IMR-90 (cell line): Measurements from ENCODE around the gene TMEM181. TPM values are rescaled to one million over a fixed set of nuclear protein-coding genes. Genes with fewer than 3 reads are reported as not detected.
A peak's percentile ranks its signal among the peaks of the same experiment; 100 is the strongest.

Source experiments
- ATAC-seq: fragments of 200-7000 bp; cut with Tn5 transposase; 2 replicates; pipeline ENCODE4 v1.9.1; 2020; ENCODE audit warnings: low read depth, mild to moderate bottlenecking, moderate library complexity
- BruUV-seq: library from RNA; stranded (reverse); fragments of 400-500 nt; replicated peaks from 2 replicates; lab custom pipeline; 2021; lab: Mats Ljungman, UMichigan
- CTCF ChIA-PET: fragments of 300-600 bp; formaldehyde crosslinking; extraction: SDS; loops from one replicate; lab custom pipeline; 2021; ENCODE audit warnings: antibody characterized with exemption; lab: Yijun Ruan, JAX
- POLR2A ChIA-PET: fragments of 300-600 bp; sonication (Branson Sonifier 250); formaldehyde crosslinking; loops from one replicate; lab custom pipeline; 2022; ENCODE audit warnings: antibody characterized with exemption; ENCODE audit not compliant: unreplicated experiment; lab: Charles Lee
- DNase-seq: peaks from one replicate; pipeline ENCODE4 v3.0.0; 2013
- H2AFZ ChIP-seq: replicated peaks from 2 replicates; pipeline ENCODE3; 2013; ENCODE audit warnings: low read length, mild to moderate bottlenecking; ENCODE audit not compliant: poor library complexity
- H2AK5ac ChIP-seq: 2 replicates; pipeline ENCODE4 v1.6.1; 2013; ENCODE audit warnings: low read depth, low read length, inconsistent platforms
- H2AK9ac ChIP-seq: replicated peaks from 2 replicates; pipeline ENCODE3; 2013; ENCODE audit warnings: mild to moderate bottlenecking, low read depth, low read length, moderate library complexity; ENCODE audit not compliant: poor library complexity
- H2BK120ac ChIP-seq: 2 replicates; pipeline ENCODE4 v1.6.1; 2013; ENCODE audit warnings: low read depth, low read length, inconsistent platforms
- H2BK15ac ChIP-seq: 3 replicates; pipeline ENCODE4 v1.6.1; 2013; ENCODE audit warnings: low read depth, low read length, inconsistent platforms
- H2BK20ac ChIP-seq: 2 replicates; pipeline ENCODE4 v1.6.1; 2013; ENCODE audit warnings: low read depth, mild to moderate bottlenecking, inconsistent platforms, low read length, moderate library complexity
- H2BK5ac ChIP-seq: 2 replicates; pipeline ENCODE4 v1.6.1; 2013; ENCODE audit warnings: mild to moderate bottlenecking, low read depth, low read length, inconsistent platforms; ENCODE audit not compliant: poor library complexity, severe bottlenecking
- H3K14ac ChIP-seq: replicated peaks from 2 replicates; pipeline ENCODE4 v1.6.1; 2013; ENCODE audit warnings: low read depth, low read length, inconsistent platforms
- H3K18ac ChIP-seq: 2 replicates; pipeline ENCODE4 v1.6.1; 2013; ENCODE audit warnings: low read depth, low read length, control low read depth
- H3K23ac ChIP-seq: 2 replicates; pipeline ENCODE4 v1.6.1; 2013; ENCODE audit warnings: low read depth, low read length, inconsistent platforms
- H3K27ac ChIP-seq: 2 replicates; pipeline ENCODE4 v1.5.1; 2013; ENCODE audit warnings: mild to moderate bottlenecking, control low read depth, low read length; ENCODE audit not compliant: insufficient read depth
- H3K27me3 ChIP-seq: 2 replicates; pipeline ENCODE4 v1.6.1; 2013; ENCODE audit warnings: low read length; ENCODE audit not compliant: control insufficient read depth, insufficient read depth
- H3K36me3 ChIP-seq: 2 replicates; pipeline ENCODE4 v1.6.1; 2013; ENCODE audit warnings: low read length, mixed read lengths; ENCODE audit not compliant: control insufficient read depth, insufficient read depth
- H3K4ac ChIP-seq: 2 replicates; pipeline ENCODE4 v1.6.1; 2013; ENCODE audit warnings: low read depth, low read length, inconsistent platforms
- H3K4me1 ChIP-seq: 2 replicates; pipeline ENCODE4 v1.6.1; 2013; ENCODE audit warnings: low read length, mixed read lengths; ENCODE audit not compliant: control insufficient read depth, insufficient read depth
- H3K4me2 ChIP-seq: 2 replicates; pipeline ENCODE4 v1.6.1; 2013; ENCODE audit warnings: low read depth, mild to moderate bottlenecking, control low read depth, low read length, moderate library complexity
- H3K4me3 ChIP-seq: 2 replicates; pipeline ENCODE4 v1.5.1; 2013; ENCODE audit warnings: low read depth, mild to moderate bottlenecking, control low read depth, low read length, moderate library complexity; ENCODE audit not compliant: insufficient read depth
- H3K56ac ChIP-seq: 2 replicates; pipeline ENCODE4 v1.6.1; 2013; ENCODE audit warnings: low read length, inconsistent platforms; ENCODE audit not compliant: insufficient read depth; ENCODE audit errors: extremely low read depth
- H3K79me1 ChIP-seq, 2 experiments: 2 replicates each; pipeline ENCODE4 v1.6.1; 2013; ENCODE audit warnings: low read length in 2 of 2, inconsistent platforms in 1 of 2, low read depth in 1 of 2
- H3K9ac ChIP-seq: 2 replicates; pipeline ENCODE4 v1.6.1; 2013; ENCODE audit warnings: low read depth, low read length, control low read depth
- H3K9me1 ChIP-seq: 2 replicates; pipeline ENCODE4 v1.6.1; 2013; ENCODE audit warnings: low read length, inconsistent platforms; ENCODE audit not compliant: insufficient read depth
- H3K9me3 ChIP-seq: 2 replicates; pipeline ENCODE4 v1.6.1; 2013; ENCODE audit warnings: low read length; ENCODE audit not compliant: control insufficient read depth, insufficient read depth
- H4K20me1 ChIP-seq: 2 replicates; pipeline ENCODE4 v1.6.1; 2013; ENCODE audit warnings: low read length, inconsistent platforms; ENCODE audit not compliant: insufficient read depth
- H4K5ac ChIP-seq: 2 replicates; pipeline ENCODE4 v1.6.1; 2013; ENCODE audit warnings: mild to moderate bottlenecking, low read depth, low read length, control low read depth
- H4K8ac ChIP-seq, 2 experiments: 2 replicates each; pipeline ENCODE4 v1.6.1; 2013; ENCODE audit warnings: low read depth in 2 of 2, low read length in 2 of 2, control low read depth in 1 of 2, inconsistent platforms in 1 of 2
- H4K91ac ChIP-seq: 2 replicates; pipeline ENCODE4 v1.6.1; 2013; ENCODE audit warnings: low read depth, low read length, inconsistent platforms; ENCODE audit not compliant: insufficient read depth
- ELK1 ChIP-seq: fragments of 150-350 bp; IDR thresholded peaks from 2 replicates; pipeline ENCODE4 v1.6.1; 2016; ENCODE audit warnings: low read depth, mild to moderate bottlenecking, low read length, moderate library complexity, borderline replicate concordance
- FOS ChIP-seq: fragments of 150-350 bp; IDR thresholded peaks from 2 replicates; pipeline ENCODE4 v1.6.1; 2016; ENCODE audit warnings: low read depth, low read length
- MXI1 ChIP-seq: IDR thresholded peaks from 2 replicates; pipeline ENCODE4 v1.6.1; 2012; ENCODE audit warnings: low read depth, mild to moderate bottlenecking, low read length, moderate library complexity, borderline replicate concordance
- NFE2L2 ChIP-seq: fragments of 150-350 bp; IDR thresholded peaks from 2 replicates; pipeline ENCODE4 v1.6.1; 2016; ENCODE audit warnings: low read depth, mild to moderate bottlenecking, low read length
- POLR2A ChIP-seq: IDR thresholded peaks from 2 replicates; pipeline ENCODE4 v1.6.1; 2012; ENCODE audit warnings: mild to moderate bottlenecking, low read depth, low read length
- RAD21 ChIP-seq: IDR thresholded peaks from 2 replicates; pipeline ENCODE4 v1.6.1; 2012; ENCODE audit warnings: low read length, improper control_type of control experiment
- RFX5 ChIP-seq: IDR thresholded peaks from 2 replicates; pipeline ENCODE4 v1.8.0; 2012; ENCODE audit warnings: low read depth, mild to moderate bottlenecking, low read length, moderate library complexity
- WGBS, 2 experiments: methylation state at CpG; one replicate each; pipeline versions ENCODE4 v1.1.5 to v1.1.7; 2013; ENCODE audit warnings: missing lambda C conversion rate in 2 of 2; ENCODE audit not compliant: insufficient read length in 1 of 2; ENCODE audit errors: extremely low coverage in 2 of 2; 5-methylcytosine and 5-hydroxymethylcytosine counted together
- dilution Hi-C: fragments of 300-500 bp; cut with HindIII; formaldehyde crosslinking; loops from one replicate; pipeline ENCODE4 v1.14.3; 2018; ENCODE audit warnings: low sequenced_read_pairs; ENCODE audit not compliant: unreplicated experiment
- in situ Hi-C: fragments of 300-500 bp; cut with MboI; formaldehyde crosslinking; loops from 3 replicates; pipeline ENCODE4 v1.14.3; 2019; ENCODE audit warnings: low sequenced_read_pairs, inconsistent platforms, mixed read lengths
- intact Hi-C: fragments of 100-400 bp; cut with micrococcal nuclease; formaldehyde crosslinking; loops from 2 replicates; pipeline ENCODE4 v1.10.0; 2022
- polyA plus RNA-seq, 3 experiments: library from polyadenylated mRNA; depleted of rRNA; stranded (reverse); fragments of >200 nt; gene quantifications; 2 replicates each; pipeline ENCODE4 v1.2.3, GENCODE V29; 2012; ENCODE audit warnings: low replicate concordance in 1 of 3
- total RNA-seq: library from RNA; depleted of rRNA; stranded (reverse); fragments of >200 nt; gene quantifications from 2 replicates; pipeline ENCODE4 v1.2.3, GENCODE V29; 2012

Gene TMEM181
- total and polyA plus RNA-seq, 2 of the 4 experiments (the other 2 are of a cell fraction): 22.8 to 27.8 TPM

GRCh38 chr6:158607411-158608170 lies 47.7 kb downstream of the TMEM181 start:
- POLR2A ChIA-PET: no interaction called here

More at GRCh38 chr6:158607411-158608170, 47.7 kb downstream of the TMEM181 start:
- DNase-seq (peak; percentile 47), ATAC-seq (no peak)
- H3K4me1 ChIP-seq: no peaks in the 10 kb centered on the region
- no peak overlapping the region for H2BK20ac ChIP-seq
- no peak overlapping the region for H3K14ac ChIP-seq
- CTCF ChIA-PET: interaction anchor here (0.6 kb wide), 1 partner anchor 14 kb away, joined by 3 read pairs; no protein-coding TSS in a partner anchor
- H2AK5ac ChIP-seq: no peak overlapping the region
- no peak overlapping the region for H3K4me2 ChIP-seq
- no peak overlapping the region for H3K4ac ChIP-seq
- intact Hi-C loops (no loop called here), in situ Hi-C loops (no loop called here), dilution Hi-C loops (no loop called here)
- no peaks in the 10 kb centered on the region for H3K27me3 ChIP-seq
- no peak overlapping the region for H4K91ac ChIP-seq
- no peak overlapping the region for H4K8ac ChIP-seq
- 0 out of 2 replicates have a peak, but pooled peaks cover 5% of the 10 kb centered on the region for H4K20me1 ChIP-seq
- no peak overlapping the region for H3K23ac ChIP-seq
- TF ChIP-seq RFX5 (no peak), ELK1 (no peak), MXI1 (no peak), RAD21 (no peak), POLR2A (no peak), FOS (no peak), NFE2L2 (no peak)
- H3K79me1 ChIP-seq: peaks cover 11 to 40% of the 10 kb centered on the region in 2 experiments; a peak in 3 of 4 replicates
- no peak overlapping the region for H3K4me3 ChIP-seq
- no peaks in the 10 kb centered on the region for H3K9me3 ChIP-seq
- no peak overlapping the region for H2AK9ac ChIP-seq
- no peak overlapping the region for H2BK120ac ChIP-seq
- 85% methylated on average over 6 of the region's 14 CpGs; no CpG with 5 or more reads in 1 of the 2 experiments for WGBS, 2 experiments
- H2BK5ac ChIP-seq: no peak overlapping the region
- no peak overlapping the region for H3K56ac ChIP-seq
- H3K9ac ChIP-seq: no peak overlapping the region
- no peak overlapping the region for H3K27ac ChIP-seq
- BruUV-seq: no TSS peak
- H4K5ac ChIP-seq: no peak overlapping the region
- no peak overlapping the region for H2BK15ac ChIP-seq
- no peak overlapping the region for H3K18ac ChIP-seq
- H2AFZ ChIP-seq: no peak overlapping the region
- no peaks in the 10 kb centered on the region; the same call in none of the 2 replicates for H3K9me1 ChIP-seq
- H3K36me3 ChIP-seq: peaks cover 48% of the 10 kb centered on the region
